GM19468 (cell line): ENCODE results near the gene PLAC1.

Experiments used
- ATAC-seq: cut with Tn5 transposase; IDR thresholded peaks from one replicate; pipeline ENCODE4 v1.9.1; 2021; ENCODE audit warnings: mild to moderate bottlenecking, moderate library complexity, moderate number of reproducible peaks; ENCODE audit not compliant: unreplicated experiment; ENCODE audit errors: extremely low read depth

Gene PLAC1

GRCh38 chrX:134547047-134547679 is 111.1 kb downstream of the PLAC1 start:
- no peak for ATAC-seq

DNA sequence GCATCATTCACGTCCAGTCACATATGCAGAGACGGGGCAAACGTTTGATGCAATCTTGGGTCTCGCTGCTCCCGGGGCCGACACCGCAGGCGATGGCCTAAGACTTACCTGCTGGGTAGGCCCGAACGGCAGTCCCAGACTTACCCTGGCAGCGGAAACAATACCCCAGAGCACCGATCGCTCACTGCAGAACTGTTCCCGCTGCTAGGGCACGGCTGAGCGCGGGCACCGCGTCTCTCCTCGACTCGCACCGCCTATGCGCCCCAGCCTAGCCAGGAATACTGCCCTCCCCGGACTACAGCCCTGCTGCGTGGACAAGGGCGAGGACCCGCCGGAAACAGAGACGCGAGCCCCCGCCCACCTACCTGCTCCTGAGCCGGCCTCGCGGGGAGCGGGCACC is 112.1 kb downstream of the PLAC1 start:
- ATAC-seq: no peak

GRCh38 chrX:134545510-134545909 is 112.8 kb downstream of the PLAC1 start:
- no peak for ATAC-seq

DNA sequence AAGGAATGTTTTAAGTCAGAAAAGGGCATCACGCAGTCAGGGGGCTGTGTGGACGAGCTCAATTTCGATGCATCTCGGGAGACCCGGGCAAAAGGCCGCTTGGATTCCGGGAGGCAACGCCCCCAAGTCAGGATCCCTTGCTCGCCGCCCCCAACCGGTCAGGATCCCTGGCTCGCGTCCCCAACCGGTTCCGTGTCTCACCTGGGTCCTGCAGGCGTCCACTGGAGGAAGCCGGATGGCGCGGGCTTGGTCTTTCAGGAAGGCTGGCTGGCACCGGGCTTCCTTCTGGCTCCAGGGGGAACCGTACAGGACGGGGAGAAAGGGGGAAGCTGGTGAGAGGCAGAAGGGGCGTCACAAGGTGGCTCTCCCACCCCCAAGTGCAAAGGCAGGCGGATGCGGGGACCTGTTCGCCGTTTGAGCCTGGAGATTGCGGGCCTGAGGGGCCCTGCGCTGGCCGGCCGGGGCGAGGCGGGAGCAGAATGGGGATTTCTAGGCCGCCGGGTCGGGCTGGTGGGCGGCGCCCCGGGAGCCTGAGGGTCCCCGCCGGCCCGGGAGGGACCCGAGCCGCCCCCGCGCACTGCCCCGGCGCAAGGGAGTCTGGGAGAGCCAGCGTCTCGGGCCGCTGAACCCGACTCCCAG is 113.6 kb downstream of the PLAC1 start:
- no peak for ATAC-seq

DNA sequence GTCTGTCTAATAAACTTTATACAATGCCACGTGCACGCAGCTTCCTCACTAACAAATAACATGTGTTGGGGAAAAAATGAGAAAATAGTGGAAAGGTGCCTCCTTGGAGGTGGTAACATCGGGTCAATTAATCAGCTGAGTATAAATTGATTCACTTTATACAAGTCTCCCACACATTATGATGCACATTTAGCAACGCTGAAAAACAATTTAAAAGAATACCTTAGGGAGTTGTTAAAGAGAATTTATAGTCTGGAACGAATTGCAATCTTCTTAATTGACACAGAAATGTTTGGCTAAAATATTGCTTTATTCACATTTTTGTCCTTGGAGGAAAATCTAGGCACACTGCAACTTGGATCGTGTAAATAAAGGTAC is 114.1 kb downstream of the PLAC1 start:
- ATAC-seq: no peak

DNA sequence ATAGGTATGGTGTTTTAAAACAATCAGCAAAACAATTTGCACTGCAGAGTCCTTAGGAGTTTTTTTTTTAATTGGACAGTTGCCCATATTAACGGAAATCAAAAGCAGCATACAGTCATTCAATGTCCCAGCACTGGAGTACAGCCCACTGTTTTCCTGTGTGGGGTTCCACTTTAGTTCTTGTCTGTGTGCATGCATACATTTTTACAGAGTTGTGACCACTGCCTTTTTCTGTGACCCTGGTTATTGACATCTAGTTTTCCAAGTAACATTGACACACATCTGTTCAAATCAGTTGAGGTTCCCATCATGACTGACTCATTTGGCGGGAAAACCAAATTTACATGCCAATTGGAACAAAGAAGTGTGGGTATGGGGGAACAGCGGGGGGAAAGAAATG is 115.0 kb downstream of the PLAC1 start:
- ATAC-seq: no peak

GRCh38 chrX:134542485-134542884 is 115.8 kb downstream of the PLAC1 start:
- no peak for ATAC-seq

- no peak for ATAC-seq
Measured at GRCh38 chrX:134541906-134542305, 116.4 kb downstream of the PLAC1 start.

DNA sequence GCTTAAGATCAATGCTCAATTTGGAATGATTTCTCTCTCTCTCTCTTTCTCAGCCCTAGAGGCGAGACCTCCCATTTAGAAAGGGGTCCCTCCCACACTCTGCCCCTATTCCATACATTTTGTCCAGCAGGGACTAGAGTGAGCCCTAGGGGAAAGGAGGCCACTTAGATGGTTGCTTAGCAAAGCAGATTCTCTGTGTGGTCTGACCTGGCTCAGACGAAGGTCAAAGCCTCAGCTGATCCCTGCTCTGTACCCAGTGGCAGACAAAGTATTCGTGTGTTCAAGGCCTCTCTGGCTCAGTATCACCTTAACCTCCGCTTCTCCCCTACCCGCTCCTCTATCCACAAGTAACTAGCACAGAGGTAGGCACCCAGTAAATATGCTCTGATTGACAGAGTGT is 120.0 kb downstream of the PLAC1 start:
- ATAC-seq: no peak

DNA sequence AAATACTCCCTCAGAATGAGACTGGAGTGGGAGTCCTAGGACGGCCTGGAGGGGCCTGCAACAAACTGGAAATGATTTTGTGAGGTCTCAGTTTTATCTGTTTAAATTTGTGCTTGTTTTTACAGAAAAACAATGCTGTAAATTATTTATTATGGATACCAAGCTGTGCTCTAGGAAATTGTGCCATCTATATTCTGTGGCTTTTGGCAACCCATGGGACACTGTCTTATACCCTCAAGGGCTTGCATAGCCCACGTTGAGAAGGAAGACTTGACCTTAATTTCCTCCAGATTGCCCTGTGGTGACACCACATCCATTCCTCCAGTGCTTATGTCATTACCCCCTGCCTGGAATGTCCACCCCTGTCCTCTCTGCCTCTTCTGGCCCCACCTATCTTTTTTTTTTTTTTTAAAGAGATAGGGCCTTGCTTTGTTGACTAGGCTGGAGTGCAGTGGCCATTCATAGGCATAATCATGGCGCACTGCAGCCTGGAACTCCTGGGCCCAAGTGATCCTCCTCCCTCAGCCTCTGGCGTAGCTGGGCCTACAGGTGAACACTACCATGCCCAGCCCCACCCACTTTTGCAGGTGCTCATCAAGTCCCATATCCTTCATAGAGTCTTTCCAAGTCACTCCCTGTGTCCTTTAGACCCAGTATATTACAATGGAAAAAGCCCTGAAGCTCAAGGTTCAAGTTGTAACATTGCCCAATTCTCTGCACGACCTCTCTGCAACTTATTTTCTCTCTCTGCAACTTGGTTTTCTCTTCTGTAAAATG is 120.9 kb downstream of the PLAC1 start:
- ATAC-seq: no peak

- ATAC-seq: no peak
Measured at GRCh38 chrX:134533952-134534351, 124.3 kb downstream of the PLAC1 start.

DNA sequence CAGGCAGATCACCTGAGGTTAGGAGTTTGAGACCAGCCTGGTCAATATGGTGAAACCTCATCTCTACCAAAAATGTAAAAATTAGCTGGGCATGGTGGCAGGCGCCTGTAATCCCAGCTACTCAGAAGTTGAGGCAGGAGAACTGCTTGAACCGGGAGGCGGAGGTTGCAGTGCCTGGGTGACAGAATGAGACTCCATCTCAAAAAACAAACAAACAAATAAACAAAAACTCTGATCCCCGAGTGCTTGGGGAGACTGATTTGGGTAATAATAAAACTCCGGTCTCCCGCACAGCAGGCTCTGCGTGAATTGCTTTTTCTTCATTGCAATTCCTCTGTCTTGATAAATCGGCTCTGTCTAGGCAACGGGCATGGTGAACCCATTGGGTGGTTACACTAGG is 124.9 kb downstream of the PLAC1 start:
- ATAC-seq: no peak

DNA sequence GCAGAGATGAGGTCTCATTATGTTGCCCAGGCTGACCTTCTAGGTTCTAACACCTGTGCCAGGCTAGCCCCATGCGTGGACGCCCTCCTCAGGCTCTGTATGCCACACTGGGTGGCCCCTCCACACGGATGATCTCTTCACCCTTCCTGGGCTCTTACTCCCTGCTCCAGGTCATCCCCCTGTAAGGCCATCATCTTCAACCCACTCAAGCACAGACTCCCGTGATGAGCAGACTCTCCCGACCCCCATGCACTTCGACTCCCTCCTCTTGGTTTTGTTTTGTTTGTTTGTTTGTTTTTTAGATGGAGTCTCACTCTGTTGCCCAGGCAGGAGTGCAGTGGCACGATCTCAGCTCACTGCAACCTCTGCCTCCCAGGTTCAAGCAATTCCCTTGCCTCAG is 127.4 kb downstream of the PLAC1 start:
- no peak for ATAC-seq

GRCh38 chrX:134529481-134529880 is 128.8 kb downstream of the PLAC1 start:
- no peak for ATAC-seq

DNA sequence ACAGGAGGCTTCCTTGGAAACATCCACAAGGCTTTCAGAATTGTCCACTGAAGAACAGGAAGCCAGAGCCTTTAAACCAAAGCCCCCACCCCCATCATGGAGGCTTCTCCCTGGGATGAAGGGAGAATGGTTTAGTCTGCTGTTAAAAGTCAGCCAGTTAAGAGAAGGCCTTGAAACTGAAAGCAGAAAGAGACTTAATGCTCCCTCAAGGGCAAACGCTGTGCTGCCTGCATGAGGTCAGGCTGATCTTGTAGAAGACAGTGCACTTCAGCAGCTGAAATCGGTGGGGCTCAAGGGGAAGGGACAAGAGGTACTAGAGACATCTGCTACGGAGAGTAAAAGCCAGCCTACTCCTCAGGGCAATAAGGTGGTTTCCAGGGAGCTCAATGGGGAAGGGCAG is 129.3 kb downstream of the PLAC1 start:
- ATAC-seq: no peak

- ATAC-seq: no peak
Measured at GRCh38 chrX:134526399-134526798, 131.9 kb downstream of the PLAC1 start.

DNA sequence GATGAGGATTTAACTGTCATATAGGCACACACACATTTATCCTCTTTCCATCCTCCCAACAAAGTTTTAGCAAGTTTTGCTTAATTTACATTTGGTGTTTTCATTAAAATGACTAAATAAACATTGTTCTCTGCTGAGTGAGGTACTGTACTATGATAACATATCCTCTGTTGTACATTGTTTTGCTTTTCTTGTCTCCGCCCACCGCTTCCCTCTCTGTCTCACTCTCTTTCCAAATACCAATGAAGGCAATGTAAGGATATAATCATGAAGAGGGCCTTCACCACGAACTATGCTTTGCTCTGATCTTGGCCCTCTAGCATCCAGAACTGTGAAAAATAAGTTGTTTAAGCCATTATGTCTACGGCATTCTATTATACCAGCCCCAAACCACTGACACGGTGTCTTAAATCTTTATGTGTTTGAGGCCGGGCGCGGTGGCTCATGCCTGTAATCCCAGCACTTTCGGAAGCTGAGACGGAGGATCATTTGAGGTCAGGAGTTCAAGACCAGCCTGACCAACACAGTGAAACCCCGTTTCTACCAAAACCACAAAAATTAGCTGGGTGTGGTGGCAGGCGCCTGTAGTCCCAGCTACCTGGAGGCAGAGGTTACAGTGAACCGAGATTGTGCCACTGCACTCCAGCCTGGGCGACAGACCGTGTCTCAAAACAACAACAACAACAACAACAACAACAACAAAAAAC is 133.0 kb downstream of the PLAC1 start:
- ATAC-seq: no peak

- no peak for ATAC-seq
Measured at GRCh38 chrX:134524181-134524580, 134.1 kb downstream of the PLAC1 start.

DNA sequence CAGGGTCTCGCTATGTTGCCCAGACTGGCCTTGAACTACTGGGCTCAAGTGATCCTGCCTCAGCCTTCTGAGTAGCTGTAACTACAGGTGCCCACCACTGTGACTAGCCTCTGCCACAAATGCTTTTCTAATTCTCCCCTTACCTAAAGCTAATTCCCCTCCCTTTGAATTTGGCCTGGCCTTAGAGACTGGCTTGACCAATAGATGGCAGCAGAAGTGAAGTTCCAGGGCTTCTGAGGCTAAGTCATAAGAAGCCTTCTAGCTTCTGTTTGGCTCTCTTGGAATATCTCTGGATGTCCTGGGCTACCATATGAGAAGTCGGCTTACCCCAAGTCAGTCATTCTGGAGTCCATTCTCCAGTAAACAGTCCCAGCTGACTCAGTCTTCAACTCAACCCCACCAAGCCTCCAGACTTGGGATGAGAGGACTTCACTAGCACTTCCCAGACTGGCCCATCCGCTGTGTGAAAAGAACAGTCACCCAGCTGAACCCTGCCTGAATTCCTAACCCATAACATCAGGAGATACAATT is 137.3 kb downstream of the PLAC1 start:
- no peak for ATAC-seq
